NT2/D1 (cell line): ENCODE data around the gene CRYBA2.
A peak's percentile ranks its signal among the peaks of the same experiment; 100 is the strongest.

Experiments used
- DNase-seq: peaks from one replicate; pipeline ENCODE4 v3.0.0-alpha.2; 2011; ENCODE audit warnings: low read depth, low spot score
- H3K27me3 ChIP-seq: 2 replicates; pipeline ENCODE4 v1.6.0; 2011; ENCODE audit warnings: mild to moderate bottlenecking; ENCODE audit not compliant: insufficient read length, insufficient read depth
- H3K36me3 ChIP-seq: 2 replicates; pipeline ENCODE4 v1.6.1; 2011; ENCODE audit warnings: mild to moderate bottlenecking, low read length, mixed read lengths; ENCODE audit not compliant: insufficient read depth, insufficient read length
- H3K4me1 ChIP-seq: 2 replicates; pipeline ENCODE4 v1.5.1; 2011; ENCODE audit not compliant: insufficient read depth, insufficient read length
- H3K4me3 ChIP-seq: 2 replicates; pipeline ENCODE4 v1.5.1; 2011; ENCODE audit warnings: low read depth; ENCODE audit not compliant: insufficient read length
- H3K9ac ChIP-seq: 2 replicates; pipeline ENCODE4 v1.6.0; 2011; ENCODE audit warnings: low read depth; ENCODE audit not compliant: insufficient read length
- H3K9me3 ChIP-seq: 2 replicates; pipeline ENCODE4 v1.5.1; 2011; ENCODE audit warnings: mild to moderate bottlenecking, low read length; ENCODE audit not compliant: insufficient read depth
- SUZ12 ChIP-seq: IDR thresholded peaks from 2 replicates; pipeline ENCODE4 v1.6.1; 2011; ENCODE audit not compliant: insufficient read length, insufficient read depth; ENCODE audit errors: extremely low read depth
- YY1 ChIP-seq: IDR thresholded peaks from 2 replicates; pipeline ENCODE4 v1.6.1; 2011; ENCODE audit not compliant: insufficient read length, insufficient read depth
- ZNF274 ChIP-seq: IDR thresholded peaks from 2 replicates; pipeline ENCODE4 v1.6.1; 2011; ENCODE audit warnings: mild to moderate bottlenecking, low read depth, low read length

Gene CRYBA2

GRCh38 chr2:219035942-219036341 is 42.7 kb upstream of the CRYBA2 start:
- no peaks in the 10 kb centered on the region for H3K36me3 ChIP-seq
- H3K27me3 ChIP-seq = peaks cover 24% of the 10 kb centered on the region
- H3K4me3 ChIP-seq = no peak overlapping the region
- TF ChIP-seq SUZ12 (no peak), YY1 (no peak), ZNF274 (no peak)
- no peaks in the 10 kb centered on the region for H3K9me3 ChIP-seq
- no peak overlapping the region for H3K9ac ChIP-seq
- no peak for DNase-seq
- peaks cover under 1% of the 10 kb centered on the region for H3K4me1 ChIP-seq

GRCh38 chr2:219034823-219035222 is 41.6 kb upstream of the CRYBA2 start:
- H3K36me3 ChIP-seq = no peaks in the 10 kb centered on the region
- no peak overlapping the region for H3K9ac ChIP-seq
- H3K27me3 ChIP-seq = peaks cover 19% of the 10 kb centered on the region
- H3K4me1 ChIP-seq = peaks cover 2% of the 10 kb centered on the region
- no peak overlapping the region for H3K4me3 ChIP-seq
- no peak for TF ChIP-seq YY1
- no peak for TF ChIP-seq ZNF274
- TF ChIP-seq SUZ12 = no peak
- no peak for DNase-seq
- H3K9me3 ChIP-seq = no peaks in the 10 kb centered on the region

DNA sequence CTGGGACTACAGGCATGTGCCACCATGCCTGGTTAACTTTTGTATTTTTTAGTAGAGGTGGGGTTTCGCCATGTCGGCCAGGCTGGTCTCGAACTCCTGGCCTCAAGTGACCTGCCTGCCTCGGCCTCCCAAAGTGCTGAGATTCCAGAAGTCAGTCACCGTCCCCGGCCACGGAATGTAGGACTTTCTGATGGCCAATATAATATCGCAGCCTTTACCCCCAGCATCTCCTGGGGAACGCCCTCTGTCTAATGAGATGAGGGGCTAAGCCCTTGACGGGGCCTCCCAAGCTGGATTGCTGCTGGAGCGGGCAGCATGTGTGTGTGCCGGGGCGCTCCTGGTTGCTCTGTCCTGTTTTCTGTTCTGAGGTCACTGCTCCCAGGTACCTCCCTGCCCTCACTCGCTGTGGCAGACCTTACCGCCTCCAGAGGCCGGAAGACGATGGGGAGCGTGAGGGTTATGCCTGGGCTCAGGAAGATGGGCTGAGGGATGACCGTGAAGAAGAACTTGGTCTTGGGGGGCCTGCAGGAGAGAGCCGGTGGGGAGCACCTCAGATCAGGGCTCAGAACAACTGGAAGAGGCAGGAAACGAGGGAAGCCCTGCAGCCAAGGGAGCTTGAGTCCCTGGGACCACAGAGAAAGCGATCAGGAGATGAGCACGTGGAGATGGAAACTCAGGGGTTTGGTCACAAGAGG is 39.0 kb upstream of the CRYBA2 start:
- no peak for DNase-seq
- H3K9ac ChIP-seq = no peak overlapping the region
- no peaks in the 10 kb centered on the region for H3K36me3 ChIP-seq
- H3K4me1 ChIP-seq = peaks cover 2% of the 10 kb centered on the region
- TF ChIP-seq YY1 (no peak), ZNF274 (no peak), SUZ12 (no peak)
- no peak overlapping the region for H3K4me3 ChIP-seq
- H3K9me3 ChIP-seq = no peaks in the 10 kb centered on the region
- peaks cover 18% of the 10 kb centered on the region for H3K27me3 ChIP-seq

DNA sequence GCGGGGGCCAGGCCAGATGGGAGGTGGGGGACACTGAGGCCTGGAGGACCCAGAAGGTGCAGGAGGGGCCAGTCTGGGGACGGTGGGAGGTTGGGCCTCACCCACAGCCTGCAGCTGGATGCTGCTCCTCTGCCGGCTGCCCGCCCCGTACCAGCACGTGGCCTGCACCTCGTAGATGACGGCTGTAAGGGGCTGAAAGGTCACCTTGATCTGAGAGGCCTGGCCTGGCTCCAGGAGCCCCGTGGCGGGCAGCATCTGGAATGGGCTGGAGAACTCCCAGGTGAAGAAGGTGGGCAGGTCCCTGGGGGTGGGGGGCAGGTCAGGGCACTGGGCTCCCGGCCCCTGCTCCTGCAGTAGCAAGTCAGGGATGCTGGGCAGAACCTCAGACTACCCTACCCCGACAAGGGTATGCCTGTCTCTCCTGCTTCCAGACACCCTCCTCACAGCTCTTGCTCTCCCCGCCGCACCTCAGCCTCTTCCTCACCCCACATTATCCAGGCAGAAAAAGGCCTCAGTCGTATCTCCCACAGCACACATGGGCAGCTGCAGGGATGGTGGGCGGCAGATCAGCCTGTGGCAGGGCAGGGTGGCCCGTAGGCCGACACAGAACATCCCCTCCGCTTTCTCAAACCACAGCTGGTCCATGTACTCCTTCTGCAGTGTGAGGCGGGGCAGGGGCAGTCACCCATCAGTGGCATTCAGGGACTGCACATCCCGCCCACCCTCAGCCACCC is 38.0 kb upstream of the CRYBA2 start:
- H3K4me3 ChIP-seq = no peak overlapping the region
- H3K27me3 ChIP-seq = peaks cover 18% of the 10 kb centered on the region
- H3K36me3 ChIP-seq = no peaks in the 10 kb centered on the region
- H3K9me3 ChIP-seq = no peaks in the 10 kb centered on the region
- H3K4me1 ChIP-seq = peaks cover 2% of the 10 kb centered on the region
- DNase-seq = no peak
- no peak overlapping the region for H3K9ac ChIP-seq
- no peak for TF ChIP-seq YY1
- TF ChIP-seq SUZ12 = no peak
- TF ChIP-seq ZNF274 = no peak

- no peak for TF ChIP-seq SUZ12
- no peak for TF ChIP-seq YY1
- TF ChIP-seq ZNF274 = no peak
- Histone ChIP-seq H3K4me3 (no peak overlapping the region), H3K27me3 (peaks cover 16% of the 10 kb centered on the region)
Measured at GRCh38 chr2:219030177-219030940, 37.1 kb upstream of the CRYBA2 start.

DNA sequence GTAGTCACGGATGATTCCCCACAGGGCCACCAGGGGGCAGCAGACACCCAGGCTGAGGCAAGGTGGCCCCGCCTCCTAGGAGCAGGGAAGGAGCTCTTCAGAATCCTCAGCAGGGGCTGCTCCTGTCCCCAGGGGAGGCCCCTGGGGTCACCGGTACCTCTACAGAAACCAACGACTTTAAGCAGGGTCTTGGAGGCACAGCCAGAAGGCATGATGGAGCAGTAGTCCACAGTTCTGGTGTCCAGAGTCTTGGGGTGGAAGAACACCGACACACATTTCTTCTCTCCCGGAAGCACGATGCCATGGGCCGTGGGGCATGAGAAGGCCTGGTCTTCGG is 36.6 kb upstream of the CRYBA2 start:
- peak; percentile 67 for DNase-seq
- H3K9ac ChIP-seq = no peak overlapping the region
- H3K4me3 ChIP-seq = no peak overlapping the region
- peaks cover 11% of the 10 kb centered on the region for H3K27me3 ChIP-seq
- H3K4me1 ChIP-seq = peaks cover 2% of the 10 kb centered on the region
- H3K36me3 ChIP-seq = no peaks in the 10 kb centered on the region
- TF ChIP-seq YY1 = no peak
- TF ChIP-seq ZNF274 = no peak
- TF ChIP-seq SUZ12 = no peak
- H3K9me3 ChIP-seq = no peaks in the 10 kb centered on the region

More at GRCh38 chr2:219030177-219030940, 37.1 kb upstream of the CRYBA2 start:
- Histone ChIP-seq H3K9ac (no peak overlapping the region), H3K4me1 (peaks cover 2% of the 10 kb centered on the region), H3K9me3 (no peaks in the 10 kb centered on the region), H3K36me3 (no peaks in the 10 kb centered on the region)
- DNase-seq = no peak

GRCh38 chr2:219028996-219029828 is 36.0 kb upstream of the CRYBA2 start:
- no peak overlapping the region for H3K9ac ChIP-seq

More at GRCh38 chr2:219028996-219029828, 36.0 kb upstream of the CRYBA2 start:
- Histone ChIP-seq H3K4me3 (no peak overlapping the region), H3K9me3 (no peaks in the 10 kb centered on the region), H3K36me3 (no peaks in the 10 kb centered on the region), H3K27me3 (peaks cover 5% of the 10 kb centered on the region), H3K4me1 (peaks cover 2% of the 10 kb centered on the region)
- TF ChIP-seq ZNF274 (no peak), YY1 (no peak), SUZ12 (no peak)
- DNase-seq = no peak
